Fibroblast of skin of back (primary cell): ENCODE results near the gene TCAF1.
"Not testable (repeated sequence)": the region's sequence is repeated elsewhere in the genome, so short reads cannot be mapped to it uniquely, and the experiment has no call there.

Source experiments
- DNase-seq: peaks from one replicate; pipeline ENCODE4 v3.0.0-alpha.2; 2013

The TCAF1 gene

GRCh38 chr7:143855443-143855842 lies 46.5 kb downstream of the TCAF1 start:
- not testable (repeated sequence) for DNase-seq

- no peak for DNase-seq
These were observed 51.3 kb downstream of the TCAF1 start for GRCh38 chr7:143850682-143851081.

- DNase-seq = no peak
These were observed 52.0 kb downstream of the TCAF1 start for GRCh38 chr7:143849785-143850479.

- no peak for DNase-seq
These were observed 53.8 kb downstream of the TCAF1 start for GRCh38 chr7:143848192-143848591.

GRCh38 chr7:143846692-143847091 lies 55.3 kb downstream of the TCAF1 start:
- DNase-seq = no peak

GRCh38 chr7:143841696-143842095 lies 60.3 kb downstream of the TCAF1 start:
- peak; percentile 3 for DNase-seq

- not testable (repeated sequence) for DNase-seq
These were observed 61.9 kb downstream of the TCAF1 start for GRCh38 chr7:143840062-143840461.

GRCh38 chr7:143837223-143837622 lies 64.8 kb downstream of the TCAF1 start:
- DNase-seq = not testable (repeated sequence)

GRCh38 chr7:143836622-143837021 lies 65.4 kb downstream of the TCAF1 start:
- DNase-seq = not testable (repeated sequence)

- not testable (repeated sequence) for DNase-seq
These were observed 65.9 kb downstream of the TCAF1 start for GRCh38 chr7:143836088-143836487.

- DNase-seq = not testable (repeated sequence)
These were observed 75.4 kb downstream of the TCAF1 start for GRCh38 chr7:143826578-143826977.

GRCh38 chr7:143824295-143825135 lies 77.5 kb downstream of the TCAF1 start:
- not testable (repeated sequence) for DNase-seq

- DNase-seq = not testable (repeated sequence)
These were observed 78.2 kb downstream of the TCAF1 start for GRCh38 chr7:143823634-143824294.

- not testable (repeated sequence) for DNase-seq
These were observed 80.3 kb downstream of the TCAF1 start for GRCh38 chr7:143821392-143822277.

GRCh38 chr7:143817873-143818272 lies 84.1 kb downstream of the TCAF1 start:
- not testable (repeated sequence) for DNase-seq

- DNase-seq = not testable (repeated sequence)
These were observed 85.4 kb downstream of the TCAF1 start for GRCh38 chr7:143816471-143817133.

GRCh38 chr7:143810639-143811038 lies 91.3 kb downstream of the TCAF1 start:
- DNase-seq = not testable (repeated sequence)

GRCh38 chr7:143806664-143807071 lies 95.3 kb downstream of the TCAF1 start:
- DNase-seq = not testable (repeated sequence)
